Measurements from ENCODE around the gene PARVA.

PARVA gene

GRCh38 chr11:12556155-12556554 lies 178.8 kb downstream of the PARVA start:
- TF ChIP-seq CTCF (IDR thresholded peaks at IDR 0.05; ENCODE audit: low read depth, low read length, poor library complexity, severe bottlenecking) (no peak), EZH2phosphoT487 (IDR thresholded peaks at IDR 0.05; ENCODE audit: borderline replicate concordance, low read length) (no peak)
- Histone ChIP-seq H3K36me3 (ENCODE audit: control insufficient read depth, low read length) (no peaks in the 10 kb centered on the region), H3K9me3 (ENCODE audit: control insufficient read depth, insufficient read depth, low read length) (no peaks in the 10 kb centered on the region; the same call in 1 of the 2 replicates), H3F3A (ENCODE audit: control insufficient read depth, insufficient read depth) (no peaks in the 10 kb centered on the region), H3K27me3 (ENCODE audit: control insufficient read depth, low read length) (no peaks in the 10 kb centered on the region), H3K9me2 (replicated peaks; ENCODE audit: control insufficient read depth, low read length) (no peaks in the 10 kb centered on the region), H3K4me1 (ENCODE audit: control insufficient read depth, low read length) (no peaks in the 10 kb centered on the region), H3K4me2 (ENCODE audit: low read length) (no peak overlapping the region), H3K4me3 (ENCODE audit: low read length) (no peak overlapping the region), H4K20me1 (ENCODE audit: control insufficient read depth, insufficient read depth, low read depth, low read length) (no peaks in the 10 kb centered on the region), H3K79me2 (ENCODE audit: control insufficient read depth, low read length) (no peaks in the 10 kb centered on the region), H3K27ac (ENCODE audit: low read depth, low read length) (no peak overlapping the region)

- TF ChIP-seq CTCF (IDR thresholded peaks at IDR 0.05; ENCODE audit: low read depth, low read length, poor library complexity, severe bottlenecking), result no peak
- TF ChIP-seq EZH2phosphoT487 (IDR thresholded peaks at IDR 0.05; ENCODE audit: borderline replicate concordance, low read length), result no peak
- no peaks in the 10 kb centered on the region for H3K79me2 ChIP-seq (ENCODE audit: control insufficient read depth, low read length)
- no peaks in the 10 kb centered on the region for H3K27me3 ChIP-seq (ENCODE audit: control insufficient read depth, low read length)
- no peaks in the 10 kb centered on the region for H4K20me1 ChIP-seq (ENCODE audit: control insufficient read depth, insufficient read depth, low read depth, low read length)
- no peaks in the 10 kb centered on the region for H3F3A ChIP-seq (ENCODE audit: control insufficient read depth, insufficient read depth)
- no peak overlapping the region for H3K4me3 ChIP-seq (ENCODE audit: low read length)
- no peaks in the 10 kb centered on the region for H3K9me2 ChIP-seq (replicated peaks; ENCODE audit: control insufficient read depth, low read length)
- H3K9me3 ChIP-seq (ENCODE audit: control insufficient read depth, insufficient read depth, low read length), result no peaks in the 10 kb centered on the region; the same call in 1 of the 2 replicates
- no peaks in the 10 kb centered on the region for H3K36me3 ChIP-seq (ENCODE audit: control insufficient read depth, low read length)
- H3K27ac ChIP-seq (ENCODE audit: low read depth, low read length), result no peak overlapping the region
- no peaks in the 10 kb centered on the region for H3K4me1 ChIP-seq (ENCODE audit: control insufficient read depth, low read length)
- no peak overlapping the region for H3K4me2 ChIP-seq (ENCODE audit: low read length)
Measured at GRCh38 chr11:12556788-12557384, 179.5 kb downstream of the PARVA start.

GRCh38 chr11:12559011-12559410 lies 181.6 kb downstream of the PARVA start:
- no peak overlapping the region for H3K27ac ChIP-seq (ENCODE audit: low read depth, low read length)
- no peaks in the 10 kb centered on the region; the same call in 1 of the 2 replicates for H3K9me3 ChIP-seq (ENCODE audit: control insufficient read depth, insufficient read depth, low read length)
- H3K27me3 ChIP-seq (ENCODE audit: control insufficient read depth, low read length), result no peaks in the 10 kb centered on the region
- no peaks in the 10 kb centered on the region for H3K36me3 ChIP-seq (ENCODE audit: control insufficient read depth, low read length)
- no peaks in the 10 kb centered on the region for H3K79me2 ChIP-seq (ENCODE audit: control insufficient read depth, low read length)
- H4K20me1 ChIP-seq (ENCODE audit: control insufficient read depth, insufficient read depth, low read depth, low read length), result no peaks in the 10 kb centered on the region
- no peak for TF ChIP-seq CTCF (IDR thresholded peaks at IDR 0.05; ENCODE audit: low read depth, low read length, poor library complexity, severe bottlenecking)
- no peak for TF ChIP-seq EZH2phosphoT487 (IDR thresholded peaks at IDR 0.05; ENCODE audit: borderline replicate concordance, low read length)
- no peaks in the 10 kb centered on the region for H3F3A ChIP-seq (ENCODE audit: control insufficient read depth, insufficient read depth)
- no peak overlapping the region for H3K4me3 ChIP-seq (ENCODE audit: low read length)
- H3K4me1 ChIP-seq (ENCODE audit: control insufficient read depth, low read length), result no peaks in the 10 kb centered on the region
- no peak overlapping the region for H3K4me2 ChIP-seq (ENCODE audit: low read length)
- H3K9me2 ChIP-seq (replicated peaks; ENCODE audit: control insufficient read depth, low read length), result no peaks in the 10 kb centered on the region
